H1 (cell line): ENCODE measurements around the gene NT5M. TPM values are rescaled to one million over a fixed set of nuclear protein-coding genes. Genes with fewer than 3 reads are reported as not detected.

Experiments
- ATF3 ChIP-seq: IDR thresholded peaks from 2 replicates; pipeline ENCODE4 v1.6.1; 2011; ENCODE audit warnings: low read depth, mild to moderate bottlenecking, low read length; ENCODE audit not compliant: insufficient read depth
- HDAC6 ChIP-seq: IDR thresholded peaks from one replicate; pipeline ENCODE4 v1.7.1; 2012; ENCODE audit warnings: low read depth, mild to moderate bottlenecking, inconsistent platforms, low read length, moderate library complexity
- PHF8 ChIP-seq: fragments of 200-600 bp; sonication (generic); conservative IDR thresholded peaks from 2 replicates; pipeline ENCODE4 v1.7.1; 2012; ENCODE audit warnings: low read depth, mild to moderate bottlenecking, inconsistent platforms, low read length, moderate library complexity
- POLR2A ChIP-seq, 2 experiments: IDR thresholded peaks; 1 replicate in 1 of 2; 2 replicates in 1 of 2; pipeline ENCODE4 v1.6.1; 2011; ENCODE audit warnings: low read depth in 2 of 2, low read length in 2 of 2, mild to moderate bottlenecking in 2 of 2; ENCODE audit errors: control extremely low read depth in 1 of 2
- SIRT6 ChIP-seq: IDR thresholded peaks from one replicate; pipeline ENCODE4 v1.7.1; 2012; ENCODE audit warnings: low read length, inconsistent platforms
- SIX5 ChIP-seq: IDR thresholded peaks from 2 replicates; pipeline ENCODE4 v1.6.1; 2011; ENCODE audit warnings: mild to moderate bottlenecking, low read depth, low read length
- TBP ChIP-seq: IDR thresholded peaks from 2 replicates; pipeline ENCODE4 v1.6.1; 2011; ENCODE audit warnings: low read depth, low read length, improper control_type of control experiment
- ZNF274 ChIP-seq: IDR thresholded peaks from 2 replicates; pipeline ENCODE4 v1.7.0; 2012; ENCODE audit warnings: low read length, borderline replicate concordance; ENCODE audit errors: extremely low read depth
- polyA plus RNA-seq, 7 experiments: library from polyadenylated mRNA; depleted of rRNA in 3 of 7; stranded (reverse) in 5 of 7; unstranded in 2 of 7; fragments of >200 nt in 5 of 7; fragments of 200-250 nt in 2 of 7; gene quantifications; 1 replicate in 5 of 7; 2 replicates in 1 of 7; 4 replicates in 1 of 7; pipeline versions ENCODE4 v1.2.1 to v1.2.3, GENCODE V29; 2011 to 2013; ENCODE audit warnings: missing spikeins in 2 of 7, mixed read lengths in 2 of 7
- total RNA-seq: library from RNA; stranded (reverse); fragmentation: NEBNext Ultra II Directional; extraction: Animal tissue kit (Norgen Biotek cat#: 25700); gene quantifications from 2 replicates; pipeline ENCODE4 v1.2.1, GENCODE V29; 2021

The NT5M gene
- total and polyA plus RNA-seq, 2 of the 8 experiments (the other 6 are each of a cell fraction or from before 2014, with no cell fraction given), result 7.6 to 18.2 TPM

DNA sequence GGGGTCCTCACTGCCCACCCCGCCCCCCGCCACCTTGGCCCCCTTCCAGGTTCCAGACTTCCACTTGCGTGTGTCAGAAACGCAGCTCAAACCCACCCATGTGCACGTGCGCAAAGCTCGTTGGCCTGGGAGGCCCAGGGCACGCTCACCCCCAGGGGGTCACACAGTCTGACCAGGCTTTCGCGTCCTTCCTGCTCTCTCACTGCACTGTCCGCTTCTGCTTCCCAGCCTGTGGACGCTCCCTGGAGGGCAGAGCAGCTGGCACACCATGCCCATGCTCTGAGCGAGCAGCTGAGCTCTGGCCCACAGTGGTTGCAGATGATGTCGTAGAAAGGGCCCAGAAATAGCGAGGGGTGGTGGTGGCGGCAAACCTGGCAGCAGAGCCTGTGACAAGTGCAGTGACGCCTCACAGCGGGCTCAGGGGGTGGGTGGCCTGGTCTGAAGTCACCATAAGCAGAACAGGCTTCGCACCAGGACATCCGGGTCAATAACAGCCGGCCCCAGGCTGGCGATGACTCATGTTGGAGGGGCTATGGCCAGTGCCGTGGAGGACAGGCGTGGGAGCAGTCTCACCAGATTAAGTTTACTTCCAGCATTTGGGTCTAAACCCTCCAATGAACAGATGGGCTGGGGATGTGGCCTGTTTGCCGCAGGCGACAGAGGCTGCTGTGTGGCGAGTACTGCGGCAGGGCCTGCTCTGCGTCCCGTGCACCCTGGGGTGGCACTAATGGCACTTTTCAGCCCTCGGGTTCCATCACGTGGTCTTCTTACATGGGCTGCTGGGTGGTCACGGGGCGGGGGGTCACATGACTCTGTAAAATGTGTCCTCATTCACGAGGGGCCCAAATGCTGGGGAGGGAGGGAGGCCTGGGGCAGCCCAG, 49.0 kb downstream of the NT5M start (continued):
- TF ChIP-seq ZNF274, result no peak
- TF ChIP-seq SIRT6, result no peak
- no peak for TF ChIP-seq HDAC6
- no peak for TF ChIP-seq SIX5
- no peak for TF ChIP-seq ATF3
- TF ChIP-seq PHF8, result no peak
- no peak for TF ChIP-seq POLR2A (IDR thresholded peaks at IDR 0.05; ENCODE audit: control extremely low read depth in 1 of 2, low read depth in 2 of 2, low read length in 2 of 2)
- TF ChIP-seq TBP, result no peak
- TF ChIP-seq, all 59 proteins: peak for 0
